MV-4-11 (cell line): ENCODE data around the gene CNEP1R1.
A peak's percentile ranks its signal among the peaks of the same experiment; 100 is the strongest.

ENCODE experiments used
- DNase-seq: peaks from one replicate; lab custom pipeline; 2025; lab: John Stamatoyannopoulos, UW

CNEP1R1 gene

DNA sequence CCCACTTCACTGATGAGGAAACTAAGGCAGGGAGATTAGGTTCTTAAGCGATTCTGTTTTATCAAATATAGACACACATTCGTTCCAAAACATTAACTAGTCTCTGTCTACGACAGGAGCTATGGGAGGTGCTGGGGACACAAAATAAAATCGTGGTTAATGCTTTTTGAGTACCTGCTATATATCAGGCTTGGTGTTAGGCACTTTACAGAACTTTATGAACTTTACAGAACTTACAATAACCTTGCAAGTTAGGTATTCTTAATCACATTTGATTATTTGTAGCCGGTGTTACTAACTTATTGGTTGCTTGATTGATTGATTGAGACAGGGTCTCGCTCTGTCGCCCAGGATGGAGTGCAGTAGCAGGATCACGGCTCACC, 40.2 kb downstream of the CNEP1R1 start:
- DNase-seq: no peak

DNA sequence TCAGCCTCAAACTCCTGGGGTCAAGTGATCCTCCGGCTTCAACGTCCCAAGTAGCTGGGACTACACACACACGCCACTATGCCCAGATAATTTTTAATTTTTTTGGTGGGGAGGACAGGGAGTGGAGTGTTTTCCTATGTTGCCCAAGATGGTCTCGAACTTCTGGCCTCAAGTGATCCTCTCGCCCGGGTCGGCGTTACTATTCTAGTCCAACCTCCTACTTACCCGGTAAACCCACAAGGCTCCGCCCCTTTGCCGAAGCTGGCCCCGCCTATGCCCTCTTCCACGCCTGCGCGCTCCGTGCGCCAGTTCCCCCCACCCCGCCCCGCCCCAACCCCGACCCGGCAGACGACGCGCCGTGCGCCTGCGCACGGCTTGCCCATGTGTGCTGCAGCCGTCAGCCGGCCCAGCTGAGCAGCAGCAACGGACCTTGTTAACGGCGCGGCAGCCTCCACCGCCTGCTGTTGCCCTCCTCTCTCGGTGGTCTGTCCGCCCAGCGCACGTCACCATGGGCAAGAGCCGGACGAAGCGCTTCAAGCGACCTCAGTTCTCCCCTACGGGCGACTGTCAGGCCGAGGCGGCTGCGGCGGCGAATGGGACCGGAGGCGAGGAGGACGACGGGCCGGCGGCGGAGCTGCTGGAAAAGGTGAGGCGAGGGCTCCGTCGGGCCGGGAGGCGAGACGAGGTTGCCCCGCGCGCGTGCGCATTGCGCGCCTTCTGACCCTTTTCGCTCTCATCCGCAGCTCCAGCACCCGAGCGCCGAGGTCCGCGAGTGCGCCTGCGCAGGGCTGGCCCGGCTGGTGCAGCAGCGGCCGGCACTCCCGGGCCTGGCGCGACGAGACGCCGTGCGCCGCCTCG, 40.8 kb downstream of the CNEP1R1 start, which contains the start of gene HEATR3:
TSS of gene HEATR3 (plus strand) at position 347 of the 858 bp plus-strand sequence. CDS start at position 509, 162 bp downstream.
- peak; percentile 90 for DNase-seq

- no peak for DNase-seq
Observed at GRCh38 chr16:50066482-50067289, 41.7 kb downstream of the CNEP1R1 start.

DNA sequence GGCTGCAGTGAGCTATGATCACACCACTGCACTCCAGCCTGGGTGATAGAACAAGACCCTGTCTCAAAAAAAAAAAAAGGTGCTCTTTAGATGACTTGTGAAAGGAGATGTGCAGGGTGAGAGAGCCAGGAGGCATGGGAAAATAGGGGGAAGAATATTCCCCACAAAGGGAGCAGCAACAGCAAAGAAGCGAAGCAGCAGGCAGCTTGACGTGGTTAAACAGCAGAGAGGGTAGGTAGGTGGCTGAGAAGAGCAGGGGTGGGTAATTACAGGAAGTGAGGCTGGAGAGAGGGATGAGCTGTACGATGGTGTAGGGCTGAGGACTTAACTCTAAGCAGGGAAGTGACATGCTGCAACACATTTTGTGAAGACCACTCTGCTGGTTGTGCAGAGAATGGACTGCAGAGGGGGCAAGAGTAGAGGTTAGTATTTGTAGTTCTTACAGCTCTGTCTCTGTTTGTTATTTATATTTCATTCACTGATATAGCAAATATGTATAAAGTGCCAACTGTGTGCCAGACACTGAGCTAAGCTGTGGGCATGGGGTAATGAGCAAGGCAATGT, 42.3 kb downstream of the CNEP1R1 start:
- peak; percentile 82 for DNase-seq

GRCh38 chr16:50068550-50068949, 43.5 kb downstream of the CNEP1R1 start:
- DNase-seq: no peak

DNA sequence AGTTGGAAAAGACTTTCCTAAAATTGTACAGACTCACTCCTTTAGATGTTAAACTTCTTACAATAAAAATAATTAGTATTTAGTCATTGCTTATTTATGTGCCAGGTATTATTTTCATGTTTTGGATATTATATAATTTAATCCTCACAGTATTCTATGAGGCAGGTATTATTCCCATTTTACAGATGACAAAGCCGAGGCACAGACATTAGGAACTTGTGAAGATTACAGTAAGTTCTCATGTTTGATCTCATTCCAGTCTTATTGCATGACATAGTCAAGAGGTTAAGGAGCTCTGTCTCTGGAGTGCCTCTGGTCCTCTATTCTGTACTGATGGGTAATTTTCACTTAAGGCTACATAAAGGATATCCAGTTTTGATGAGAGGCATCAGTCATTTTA, 44.0 kb downstream of the CNEP1R1 start:
- no peak for DNase-seq

GRCh38 chr16:50071075-50071671, 46.1 kb downstream of the CNEP1R1 start:
- DNase-seq: no peak

DNA sequence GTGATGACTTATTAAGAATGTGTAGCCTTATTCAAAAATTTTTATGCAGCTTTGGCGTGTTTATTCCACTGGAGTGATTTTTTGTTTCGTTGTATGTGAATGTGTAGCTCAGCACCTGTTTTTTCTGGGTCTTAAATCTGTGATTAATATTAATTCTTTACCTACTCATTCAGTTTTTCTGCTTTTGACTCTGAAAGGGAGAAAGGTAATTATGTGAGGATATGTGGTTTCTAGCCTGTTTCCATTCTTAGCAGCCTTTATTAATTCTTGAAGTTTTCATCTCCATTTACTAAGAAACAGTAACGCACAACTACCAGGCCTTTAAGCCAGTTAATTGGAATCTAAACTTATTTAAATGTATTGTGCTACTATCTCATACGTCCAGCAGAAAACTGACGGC, 47.7 kb downstream of the CNEP1R1 start:
- DNase-seq: no peak

DNA sequence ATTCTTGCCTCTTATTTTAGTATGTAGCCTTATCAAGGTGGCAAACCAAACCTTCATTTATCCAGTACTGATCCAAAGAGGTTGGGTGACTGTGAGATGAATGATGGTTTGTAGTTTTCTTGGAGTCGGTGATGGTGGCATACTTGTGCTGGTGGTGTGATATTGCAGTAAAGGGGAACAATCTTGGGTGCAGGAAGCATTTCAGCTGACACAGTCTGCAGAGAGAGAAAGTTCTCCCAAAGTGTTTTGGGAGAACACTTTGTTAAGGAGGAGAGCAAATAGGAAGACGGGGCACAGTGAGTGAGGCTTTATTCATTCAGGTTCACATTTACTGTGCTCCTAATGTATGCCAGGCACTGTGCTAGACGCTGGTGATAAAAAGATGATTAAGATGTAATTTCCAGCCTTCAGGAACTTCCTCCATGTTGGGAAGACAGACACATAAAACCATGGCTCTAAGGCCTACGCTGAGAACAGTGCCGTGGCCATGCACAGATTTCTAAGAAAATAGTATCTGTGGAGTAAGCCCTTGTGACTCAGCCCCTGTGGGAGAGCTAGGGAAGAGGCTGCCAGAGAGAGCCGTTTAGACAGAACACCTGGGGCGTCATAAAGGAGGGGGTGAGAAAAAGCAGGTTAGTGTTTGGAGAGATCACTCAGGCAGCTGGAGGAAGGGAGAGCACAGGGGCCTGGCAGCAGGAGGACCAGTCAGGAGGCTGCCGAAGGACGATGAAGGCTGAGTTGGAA, 54.5 kb downstream of the CNEP1R1 start:
- no peak for DNase-seq

DNA sequence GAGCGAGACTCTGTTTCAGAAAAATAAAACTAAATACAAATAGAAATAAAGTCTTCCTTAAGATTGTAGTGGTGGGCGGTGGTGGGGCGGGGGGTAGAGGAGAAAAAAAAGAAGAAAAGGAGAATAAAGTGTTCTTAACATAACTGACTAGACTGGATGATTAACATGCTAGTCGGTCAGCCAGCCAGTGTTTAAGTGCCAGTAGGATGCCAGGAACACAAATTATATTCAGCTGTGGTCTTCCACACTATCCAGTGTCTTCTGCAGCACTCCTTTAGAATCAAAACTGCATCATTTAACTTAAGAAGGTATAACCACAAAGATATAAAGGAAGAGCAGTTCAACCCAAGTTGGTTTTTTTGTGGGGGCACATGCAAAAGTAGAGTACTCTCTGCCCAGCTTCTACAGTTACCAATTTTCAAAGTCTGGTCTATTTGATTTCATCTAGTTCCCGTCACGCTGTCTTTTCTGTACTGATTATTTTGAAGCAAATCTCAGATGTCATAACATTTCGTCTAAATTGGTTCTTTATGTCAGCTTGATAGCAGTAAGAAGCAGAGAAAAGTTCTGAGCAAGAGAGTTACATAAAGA, 56.5 kb downstream of the CNEP1R1 start:
- DNase-seq: no peak

- no peak for DNase-seq
Observed at GRCh38 chr16:50083996-50084395, 59.0 kb downstream of the CNEP1R1 start.

- peak; percentile 11 for DNase-seq
Observed at GRCh38 chr16:50086176-50086575, 61.2 kb downstream of the CNEP1R1 start.
